T-helper 1 cell treated with Interleukin-12 subunit alpha and Interleukin-12 subunit beta and Interleukin-4 antibody, amounts not matched to agents 30 μg/mL and 1 μg/mL, for 36 hours (primary cell): ENCODE measurements around the gene NEURL1.

Source experiments
- H3K27ac Mint-ChIP-seq: one replicate; pipeline ENCODE4 v1.8.0; 2021; ENCODE audit warnings: mild to moderate bottlenecking, mixed read lengths
- H3K27me3 Mint-ChIP-seq: one replicate; pipeline ENCODE4 v1.8.0; 2021; ENCODE audit warnings: low read depth, mixed read lengths
- H3K36me3 Mint-ChIP-seq: one replicate; pipeline ENCODE4 v1.8.0; 2021; ENCODE audit warnings: low read depth, mixed read lengths
- H3K4me1 Mint-ChIP-seq: one replicate; pipeline ENCODE4 v1.8.0; 2021; ENCODE audit warnings: low read depth, mixed read lengths
- H3K4me3 Mint-ChIP-seq: one replicate; pipeline ENCODE4 v1.8.0; 2021; ENCODE audit warnings: mild to moderate bottlenecking, moderate library complexity, mixed read lengths
- H3K9me3 Mint-ChIP-seq: one replicate; pipeline ENCODE4 v1.8.0; 2021; ENCODE audit warnings: mixed read lengths

The NEURL1 gene

GRCh38 chr10:103560886-103561285 is 67.4 kb downstream of the NEURL1 start:
- H3K27me3 Mint-ChIP-seq: peaks cover 24% of the 10 kb centered on the region
- H3K27ac Mint-ChIP-seq: no peak overlapping the region
- H3K4me3 Mint-ChIP-seq: no peak overlapping the region
- no peaks in the 10 kb centered on the region for H3K4me1 Mint-ChIP-seq
- no peaks in the 10 kb centered on the region for H3K36me3 Mint-ChIP-seq
- H3K9me3 Mint-ChIP-seq: no peaks in the 10 kb centered on the region

- Mint-ChIP-seq H3K4me1 (no peaks in the 10 kb centered on the region), H3K9me3 (no peaks in the 10 kb centered on the region), H3K4me3 (no peak overlapping the region), H3K27me3 (peaks cover 17% of the 10 kb centered on the region), H3K27ac (no peak overlapping the region), H3K36me3 (no peaks in the 10 kb centered on the region)
Measured at GRCh38 chr10:103562383-103562782, 68.9 kb downstream of the NEURL1 start.

- H3K4me1 Mint-ChIP-seq: no peaks in the 10 kb centered on the region
Measured at GRCh38 chr10:103563231-103564115, 70.0 kb downstream of the NEURL1 start.

GRCh38 chr10:103564116-103564501 is 70.6 kb downstream of the NEURL1 start:
- no peaks in the 10 kb centered on the region for H3K9me3 Mint-ChIP-seq
- no peaks in the 10 kb centered on the region for H3K4me1 Mint-ChIP-seq
- no peaks in the 10 kb centered on the region for H3K36me3 Mint-ChIP-seq
- no peak overlapping the region for H3K27ac Mint-ChIP-seq
- peaks cover 5% of the 10 kb centered on the region for H3K27me3 Mint-ChIP-seq
- no peak overlapping the region for H3K4me3 Mint-ChIP-seq

More at GRCh38 chr10:103563231-103564115, 70.0 kb downstream of the NEURL1 start:
- Mint-ChIP-seq H3K27me3 (peaks cover 9% of the 10 kb centered on the region), H3K36me3 (no peaks in the 10 kb centered on the region), H3K4me3 (no peak overlapping the region), H3K27ac (no peak overlapping the region), H3K9me3 (no peaks in the 10 kb centered on the region)

GRCh38 chr10:103564776-103565520 is 71.4 kb downstream of the NEURL1 start:
- Mint-ChIP-seq H3K4me3 (no peak overlapping the region), H3K27ac (no peak overlapping the region), H3K4me1 (no peaks in the 10 kb centered on the region), H3K36me3 (no peaks in the 10 kb centered on the region), H3K27me3 (peaks cover 5% of the 10 kb centered on the region), H3K9me3 (no peaks in the 10 kb centered on the region)

GRCh38 chr10:103566536-103566935 is 73.0 kb downstream of the NEURL1 start:
- H3K27ac Mint-ChIP-seq: no peak overlapping the region
- H3K27me3 Mint-ChIP-seq: no peaks in the 10 kb centered on the region
- no peak overlapping the region for H3K4me3 Mint-ChIP-seq
- no peaks in the 10 kb centered on the region for H3K9me3 Mint-ChIP-seq
- H3K4me1 Mint-ChIP-seq: no peaks in the 10 kb centered on the region
- H3K36me3 Mint-ChIP-seq: no peaks in the 10 kb centered on the region

GRCh38 chr10:103568505-103568904 is 75.0 kb downstream of the NEURL1 start:
- Mint-ChIP-seq H3K4me1 (no peaks in the 10 kb centered on the region), H3K9me3 (no peaks in the 10 kb centered on the region), H3K36me3 (no peaks in the 10 kb centered on the region), H3K4me3 (no peak overlapping the region), H3K27ac (no peak overlapping the region), H3K27me3 (no peaks in the 10 kb centered on the region)

- Mint-ChIP-seq H3K36me3 (no peaks in the 10 kb centered on the region), H3K9me3 (no peaks in the 10 kb centered on the region), H3K4me3 (no peak overlapping the region), H3K4me1 (no peaks in the 10 kb centered on the region), H3K27me3 (no peaks in the 10 kb centered on the region), H3K27ac (no peak overlapping the region)
Measured at GRCh38 chr10:103569896-103570295, 76.4 kb downstream of the NEURL1 start.

- Mint-ChIP-seq H3K27ac (no peak overlapping the region), H3K36me3 (no peaks in the 10 kb centered on the region), H3K27me3 (no peaks in the 10 kb centered on the region), H3K4me3 (no peak overlapping the region), H3K9me3 (no peaks in the 10 kb centered on the region), H3K4me1 (no peaks in the 10 kb centered on the region)
Measured at GRCh38 chr10:103570844-103571655, 77.5 kb downstream of the NEURL1 start.

- no peaks in the 10 kb centered on the region for H3K36me3 Mint-ChIP-seq
- no peak overlapping the region for H3K4me3 Mint-ChIP-seq
- H3K9me3 Mint-ChIP-seq: no peaks in the 10 kb centered on the region
- no peak overlapping the region for H3K27ac Mint-ChIP-seq
- H3K4me1 Mint-ChIP-seq: no peaks in the 10 kb centered on the region
- H3K27me3 Mint-ChIP-seq: no peaks in the 10 kb centered on the region
Measured at GRCh38 chr10:103571656-103571975, 78.1 kb downstream of the NEURL1 start.

GRCh38 chr10:103572347-103573204 is 79.1 kb downstream of the NEURL1 start:
- Mint-ChIP-seq H3K4me1 (no peaks in the 10 kb centered on the region), H3K36me3 (no peaks in the 10 kb centered on the region), H3K4me3 (no peak overlapping the region), H3K27me3 (no peaks in the 10 kb centered on the region), H3K9me3 (no peaks in the 10 kb centered on the region), H3K27ac (no peak overlapping the region)

GRCh38 chr10:103573205-103573487 is 79.6 kb downstream of the NEURL1 start:
- no peaks in the 10 kb centered on the region for H3K4me1 Mint-ChIP-seq

GRCh38 chr10:103574097-103575061 is 80.9 kb downstream of the NEURL1 start:
- Mint-ChIP-seq H3K27ac (no peak overlapping the region), H3K36me3 (no peaks in the 10 kb centered on the region), H3K9me3 (no peaks in the 10 kb centered on the region), H3K4me1 (no peaks in the 10 kb centered on the region), H3K4me3 (no peak overlapping the region), H3K27me3 (no peaks in the 10 kb centered on the region)

More at GRCh38 chr10:103573205-103573487, 79.6 kb downstream of the NEURL1 start:
- no peak overlapping the region for H3K27ac Mint-ChIP-seq
- no peaks in the 10 kb centered on the region for H3K36me3 Mint-ChIP-seq
- H3K4me3 Mint-ChIP-seq: no peak overlapping the region
- H3K9me3 Mint-ChIP-seq: no peaks in the 10 kb centered on the region
- H3K27me3 Mint-ChIP-seq: no peaks in the 10 kb centered on the region
